Measurements from ENCODE around the gene ZBTB16.

The ZBTB16 gene

GRCh38 chr11:114160894-114161293 is 101.4 kb downstream of the ZBTB16 start:
- H3K27me3 ChIP-seq (ENCODE audit: insufficient read depth, low read depth, severe bottlenecking) = no peaks in the 10 kb centered on the region
- DNase-seq = no peak
- no peak overlapping the region for H3K27ac ChIP-seq
- no peaks in the 10 kb centered on the region for H3K9me3 ChIP-seq (ENCODE audit: severe bottlenecking)
- H3K36me3 ChIP-seq = no peaks in the 10 kb centered on the region
- H3K4me3 ChIP-seq (ENCODE audit: low read depth, low read length) = no peak overlapping the region
- TF ChIP-seq CTCF (IDR thresholded peaks at IDR 0.05; ENCODE audit: low read depth, low read length) = no peak

GRCh38 chr11:114161486-114162250 is 102.2 kb downstream of the ZBTB16 start:
- no peak for TF ChIP-seq CTCF (IDR thresholded peaks at IDR 0.05; ENCODE audit: low read depth, low read length)
- Histone ChIP-seq H3K27ac (no peak overlapping the region), H3K9me3 (ENCODE audit: severe bottlenecking) (no peaks in the 10 kb centered on the region), H3K36me3 (no peaks in the 10 kb centered on the region), H3K4me3 (ENCODE audit: low read depth, low read length) (no peak overlapping the region), H3K27me3 (ENCODE audit: insufficient read depth, low read depth, severe bottlenecking) (no peaks in the 10 kb centered on the region)
- DNase-seq = no peak

GRCh38 chr11:114162719-114163123 is 103.2 kb downstream of the ZBTB16 start:
- Histone ChIP-seq H3K4me3 (ENCODE audit: low read depth, low read length) (no peak overlapping the region), H3K27me3 (ENCODE audit: insufficient read depth, low read depth, severe bottlenecking) (no peaks in the 10 kb centered on the region), H3K27ac (no peak overlapping the region)

GRCh38 chr11:114163229-114163631 is 103.7 kb downstream of the ZBTB16 start:
- no peak for TF ChIP-seq CTCF (IDR thresholded peaks at IDR 0.05; ENCODE audit: low read depth, low read length)
- no peak overlapping the region for H3K27ac ChIP-seq
- H3K9me3 ChIP-seq (ENCODE audit: severe bottlenecking) = no peaks in the 10 kb centered on the region
- H3K36me3 ChIP-seq = no peaks in the 10 kb centered on the region
- H3K4me3 ChIP-seq (ENCODE audit: low read depth, low read length) = no peak overlapping the region
- no peak for DNase-seq
- no peaks in the 10 kb centered on the region for H3K27me3 ChIP-seq (ENCODE audit: insufficient read depth, low read depth, severe bottlenecking)

More at GRCh38 chr11:114162719-114163123, 103.2 kb downstream of the ZBTB16 start:
- Histone ChIP-seq H3K9me3 (ENCODE audit: severe bottlenecking) (no peaks in the 10 kb centered on the region), H3K36me3 (no peaks in the 10 kb centered on the region)
- DNase-seq = no peak
- no peak for TF ChIP-seq CTCF (IDR thresholded peaks at IDR 0.05; ENCODE audit: low read depth, low read length)

GRCh38 chr11:114163830-114164401 is 104.4 kb downstream of the ZBTB16 start:
- no peaks in the 10 kb centered on the region for H3K27me3 ChIP-seq (ENCODE audit: insufficient read depth, low read depth, severe bottlenecking)
- TF ChIP-seq CTCF (IDR thresholded peaks at IDR 0.05; ENCODE audit: low read depth, low read length) = no peak
- H3K4me3 ChIP-seq (ENCODE audit: low read depth, low read length) = no peak overlapping the region
- no peak overlapping the region for H3K27ac ChIP-seq
- no peaks in the 10 kb centered on the region for H3K36me3 ChIP-seq
- no peaks in the 10 kb centered on the region for H3K9me3 ChIP-seq (ENCODE audit: severe bottlenecking)
- no peak for DNase-seq

All from WERI-Rb-1 (cell line).